NCI-H1092 (cell line): ENCODE data around the gene INPP4B.
"Not testable (repeated sequence)": the region's sequence is repeated elsewhere in the genome, so short reads cannot be mapped to it uniquely, and the experiment has no call there.

Experiments used
- DNase-seq: peaks from one replicate; lab custom pipeline; 2025; lab: John Stamatoyannopoulos, UW

The INPP4B gene

GRCh38 chr4:142824368-142824767 is 21.7 kb downstream of the INPP4B start:
- DNase-seq, result no peak

- DNase-seq, result no peak
Observed at GRCh38 chr4:142823796-142824195, 22.3 kb downstream of the INPP4B start.

- DNase-seq, result no peak
Observed at GRCh38 chr4:142818476-142818875, 27.6 kb downstream of the INPP4B start.

- DNase-seq, result no peak
Observed at GRCh38 chr4:142818031-142818430, 28.1 kb downstream of the INPP4B start.

- DNase-seq, result no peak
Observed at GRCh38 chr4:142817442-142817841, 28.7 kb downstream of the INPP4B start.

- DNase-seq, result no peak
Observed at GRCh38 chr4:142815834-142816233, 30.3 kb downstream of the INPP4B start.

GRCh38 chr4:142813388-142813787 is 32.7 kb downstream of the INPP4B start:
- DNase-seq, result no peak

GRCh38 chr4:142812091-142812490 is 34.0 kb downstream of the INPP4B start:
- no peak for DNase-seq

- DNase-seq, result no peak
Observed at GRCh38 chr4:142811034-142811433, 35.1 kb downstream of the INPP4B start.

- DNase-seq, result no peak
Observed at GRCh38 chr4:142809559-142809958, 36.5 kb downstream of the INPP4B start.

- DNase-seq, result not testable (repeated sequence)
Observed at GRCh38 chr4:142803879-142804278, 42.2 kb downstream of the INPP4B start.

- DNase-seq, result no peak
Observed at GRCh38 chr4:142801966-142802365, 44.1 kb downstream of the INPP4B start.

GRCh38 chr4:142781114-142781513 is 65.0 kb downstream of the INPP4B start:
- no peak for DNase-seq

GRCh38 chr4:142778900-142779299 is 67.2 kb downstream of the INPP4B start:
- DNase-seq, result no peak

GRCh38 chr4:142778430-142778829 is 67.7 kb downstream of the INPP4B start:
- DNase-seq, result no peak

GRCh38 chr4:142777045-142777743 is 68.9 kb downstream of the INPP4B start:
- DNase-seq, result no peak

- DNase-seq, result no peak
Observed at GRCh38 chr4:142776026-142776425, 70.1 kb downstream of the INPP4B start.

GRCh38 chr4:142773505-142773904 is 72.6 kb downstream of the INPP4B start:
- no peak for DNase-seq

GRCh38 chr4:142762280-142762679 is 83.8 kb downstream of the INPP4B start:
- no peak for DNase-seq

- DNase-seq, result no peak
Observed at GRCh38 chr4:142752202-142752786, 93.8 kb downstream of the INPP4B start.

GRCh38 chr4:142743121-142743825 is 102.8 kb downstream of the INPP4B start:
- DNase-seq, result no peak

GRCh38 chr4:142741995-142742394 is 104.1 kb downstream of the INPP4B start:
- DNase-seq, result no peak

- no peak for DNase-seq
Observed at GRCh38 chr4:142728233-142728632, 117.9 kb downstream of the INPP4B start.
